HEK293T (cell line): Measurements from ENCODE around the gene LILRB2.

Source experiments
- CTCF ChIA-PET: fragments of 350-600 bp; formaldehyde crosslinking; extraction: SDS; loops from one replicate; lab custom pipeline; 2021; ENCODE audit warnings: antibody characterized with exemption, inconsistent platforms; lab: Yijun Ruan, JAX
- POLR2A ChIA-PET: fragments of 350-600 bp; formaldehyde crosslinking; extraction: SDS; loops from one replicate; lab custom pipeline; 2020; ENCODE audit warnings: antibody characterized with exemption, inconsistent platforms; lab: Yijun Ruan, JAX
- DNase-seq: peaks from one replicate; pipeline ENCODE4 v3.0.0; 2012; ENCODE audit warnings: mixed read lengths; ENCODE audit errors: extremely low spot score
- ARNT ChIP-seq: fragments of 450-650 bp; IDR thresholded peaks from 2 replicates; pipeline ENCODE4 v1.6.1; 2017; ENCODE audit warnings: mild to moderate bottlenecking
- BHLHE40 ChIP-seq: fragments of 450-650 bp; IDR thresholded peaks from 2 replicates; pipeline ENCODE4 v1.6.1; 2016; ENCODE audit warnings: mild to moderate bottlenecking, moderate library complexity, borderline replicate concordance
- CTBP1 ChIP-seq: fragments of 450-650 bp; IDR thresholded peaks from 2 replicates; pipeline ENCODE4 v1.6.1; 2016; ENCODE audit warnings: borderline replicate concordance
- ELF4 ChIP-seq: fragments of 450-650 bp; IDR thresholded peaks from 2 replicates; pipeline ENCODE4 v1.6.1; 2017; ENCODE audit warnings: antibody characterized with exemption
- FOXA1 ChIP-seq: fragments of 450-650 bp; IDR thresholded peaks from 2 replicates; pipeline ENCODE4 v1.6.1; 2016; ENCODE audit warnings: mild to moderate bottlenecking
- FOXK2 ChIP-seq: fragments of 450-650 bp; IDR thresholded peaks from 2 replicates; pipeline ENCODE4 v1.6.1; 2016; ENCODE audit warnings: mild to moderate bottlenecking
- FOXM1 ChIP-seq: fragments of 450-650 bp; IDR thresholded peaks from 2 replicates; pipeline ENCODE4 v1.6.1; 2017; ENCODE audit warnings: mild to moderate bottlenecking, borderline replicate concordance
- HDGF ChIP-seq: fragments of 450-650 bp; IDR thresholded peaks from 2 replicates; pipeline ENCODE4 v1.6.1; 2017; ENCODE audit warnings: antibody characterized with exemption, borderline replicate concordance
- L3MBTL2 ChIP-seq: fragments of 450-650 bp; conservative IDR thresholded peaks from 2 replicates; pipeline ENCODE4 v1.6.1; 2016; ENCODE audit warnings: mild to moderate bottlenecking
- LEF1 ChIP-seq: fragments of 450-650 bp; IDR thresholded peaks from 2 replicates; pipeline ENCODE4 v1.6.1; 2017; ENCODE audit warnings: mild to moderate bottlenecking, borderline replicate concordance
- NFRKB ChIP-seq: fragments of 450-650 bp; IDR thresholded peaks from 2 replicates; pipeline ENCODE4 v1.6.1; 2016; ENCODE audit warnings: mild to moderate bottlenecking, moderate library complexity
- PKNOX1 ChIP-seq: fragments of 450-650 bp; IDR thresholded peaks from 2 replicates; pipeline ENCODE4 v1.6.1; 2016
- SP1 ChIP-seq: fragments of 450-650 bp; IDR thresholded peaks from 2 replicates; pipeline ENCODE4 v1.6.1; 2017
- SUZ12 ChIP-seq: fragments of 450-650 bp; IDR thresholded peaks from 2 replicates; pipeline ENCODE4 v1.6.1; 2016; ENCODE audit warnings: mild to moderate bottlenecking
- TARDBP ChIP-seq: fragments of 450-650 bp; IDR thresholded peaks from 2 replicates; pipeline ENCODE4 v1.6.1; 2016
- ZNF384 ChIP-seq: fragments of 450-650 bp; IDR thresholded peaks from 2 replicates; pipeline ENCODE4 v1.6.1; 2016

The LILRB2 gene

GRCh38 chr19:54319892-54320670 lies 39.2 kb upstream of the LILRB2 start:
- TF ChIP-seq FOXM1 (no peak), PKNOX1 (no peak), LEF1 (no peak), ZNF384 (no peak), CTBP1 (no peak), FOXA1 (no peak), L3MBTL2 (no peak), BHLHE40 (no peak), NFRKB (no peak), ELF4 (no peak), SP1 (no peak), SUZ12 (no peak), ARNT (no peak)
- no peak for DNase-seq
- CTCF ChIA-PET = no interaction called here
- POLR2A ChIA-PET = no interaction called here

- ChIA-PET CTCF (no interaction called here), POLR2A (no interaction called here)
- no peak for DNase-seq
- TF ChIP-seq ARNT (no peak), SUZ12 (no peak), ELF4 (no peak), NFRKB (no peak), FOXK2 (no peak), BHLHE40 (no peak), HDGF (no peak), FOXA1 (no peak), SP1 (no peak), PKNOX1 (no peak), FOXM1 (no peak), ZNF384 (no peak), L3MBTL2 (no peak), CTBP1 (no peak), TARDBP (no peak), LEF1 (no peak)
Measured at GRCh38 chr19:54319049-54319448, 38.1 kb upstream of the LILRB2 start.

DNA sequence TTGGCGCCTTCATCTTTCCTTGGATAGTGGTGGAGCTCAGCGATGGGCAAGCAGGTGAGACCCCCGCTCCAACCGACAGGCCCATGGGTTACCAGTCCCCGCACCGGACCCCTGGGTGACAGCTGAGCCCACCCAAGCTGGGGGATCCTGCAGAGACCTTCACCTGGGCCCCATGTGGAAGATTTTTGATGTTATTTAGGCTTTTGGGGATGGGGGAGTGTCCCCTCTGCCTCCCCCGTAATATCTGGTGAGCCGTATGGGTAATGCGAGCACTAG lies 37.0 kb upstream of the LILRB2 start:
- TF ChIP-seq CTBP1 = no peak
- no peak for TF ChIP-seq TARDBP
- TF ChIP-seq ELF4 = no peak
- TF ChIP-seq ARNT = no peak
- TF ChIP-seq ZNF384 = no peak
- no peak for TF ChIP-seq FOXA1
- TF ChIP-seq FOXM1 = no peak
- TF ChIP-seq SUZ12 = no peak
- no peak for TF ChIP-seq LEF1
- no peak for TF ChIP-seq NFRKB
- TF ChIP-seq PKNOX1 = no peak
- TF ChIP-seq FOXK2 = no peak
- TF ChIP-seq BHLHE40 = no peak
- no peak for TF ChIP-seq SP1
- TF ChIP-seq HDGF = no peak
- no peak for TF ChIP-seq L3MBTL2
- CTCF ChIA-PET = no interaction called here
- POLR2A ChIA-PET = no interaction called here
- no peak for DNase-seq

- POLR2A ChIA-PET = no interaction called here
- CTCF ChIA-PET = no interaction called here
Measured at GRCh38 chr19:54317108-54317964, 36.4 kb upstream of the LILRB2 start.

GRCh38 chr19:54316746-54317107 lies 35.8 kb upstream of the LILRB2 start:
- DNase-seq = no peak
- CTCF ChIA-PET = no interaction called here
- TF ChIP-seq ELF4 = no peak
- TF ChIP-seq CTBP1 = no peak
- no peak for TF ChIP-seq PKNOX1
- TF ChIP-seq FOXM1 = no peak
- TF ChIP-seq FOXK2 = no peak
- no peak for TF ChIP-seq L3MBTL2
- TF ChIP-seq SP1 = no peak
- no peak for TF ChIP-seq ARNT
- POLR2A ChIA-PET = no interaction called here

More at GRCh38 chr19:54317108-54317964, 36.4 kb upstream of the LILRB2 start:
- TF ChIP-seq CTBP1 = no peak
- no peak for TF ChIP-seq PKNOX1
- no peak for TF ChIP-seq FOXM1
- TF ChIP-seq TARDBP = no peak
- no peak for DNase-seq
